Gastroesophageal sphincter (tissue), 4 donors: Measurements from ENCODE around the gene BRCA1. TPM values are rescaled to one million over a fixed set of nuclear protein-coding genes. Genes with fewer than 3 reads are reported as not detected.

ENCODE experiments used
- ATAC-seq: fragments of 150-250 bp; one replicate; pipeline ENCODE4 v1.9.1; 2016; ENCODE audit warnings: mild to moderate bottlenecking, moderate library complexity
- H3K27ac ChIP-seq, 4 donors: fragments of 200-600 bp; sonication (generic) in 3 of 4; 1 replicate in 3 of 4; 2 replicates in 1 of 4; pipeline ENCODE4 v1.5.1; 2016 to 2019
- H3K27me3 ChIP-seq: fragments of 200-600 bp; sonication (generic); one replicate; pipeline ENCODE4 v1.5.1; 2019
- H3K36me3 ChIP-seq, 2 donors: fragments of 200-600 bp; sonication (generic); one replicate each; pipeline ENCODE4 v1.5.1; 2019; ENCODE audit warnings: control low read depth in 1 of 2
- H3K4me1 ChIP-seq, 3 donors: fragments of 200-600 bp; sonication (generic); 1 replicate in 2 of 3; 2 replicates in 1 of 3; pipeline ENCODE4 v1.5.1; 2016 to 2019; ENCODE audit warnings: control low read depth in 2 of 3
- H3K4me3 ChIP-seq, 2 donors: fragments of 200-600 bp; sonication (generic); one replicate each; pipeline ENCODE4 v1.5.1; 2019; ENCODE audit warnings: mild to moderate bottlenecking in 1 of 2, moderate library complexity in 1 of 2
- H3K9me3 ChIP-seq, 3 donors: fragments of 200-600 bp; sonication (generic); one replicate each; pipeline ENCODE4 v1.5.1; 2017 to 2019; ENCODE audit warnings: control low read depth in 2 of 3
- EP300 ChIP-seq: sonication (generic); formaldehyde crosslinking; IDR thresholded peaks from one replicate; pipeline ENCODE4 v1.6.1; 2017; ENCODE audit warnings: antibody characterized with exemption, mild to moderate bottlenecking
- POLR2A ChIP-seq, 2 donors: fragments of 450-650 bp; IDR thresholded peaks; one replicate each; pipeline ENCODE4 v1.6.1; 2017; ENCODE audit warnings: antibody characterized with exemption in 2 of 2, mild to moderate bottlenecking in 2 of 2, moderate library complexity in 1 of 2
- POLR2AphosphoS5 ChIP-seq: sonication (generic); formaldehyde crosslinking; IDR thresholded peaks from one replicate; pipeline ENCODE4 v1.6.1; 2017; ENCODE audit warnings: antibody characterized with exemption
- WGBS, 2 donors: methylation state at CpG; one replicate each; pipeline ENCODE4 v1.1.5; 2018; ENCODE audit warnings: low coverage in 1 of 2; 5-methylcytosine and 5-hydroxymethylcytosine counted together
- total RNA-seq, 4 donors: library from RNA; depleted of rRNA; stranded (reverse); fragments of >200 nt; gene quantifications; one replicate each; pipeline ENCODE4 v1.1.0, GENCODE V29; 2016
- TF ChIP-seq, protein P1 (sequence below), 4 experiments: fragments of 200-600 bp in 2 of 4; fragments of 450-650 bp in 2 of 4; sonication (generic) in 1 of 4; IDR thresholded peaks; one replicate each; pipeline ENCODE4 v1.5.1; 2017 to 2019; ENCODE audit warnings: antibody characterized with exemption in 4 of 4, mild to moderate bottlenecking in 2 of 4, moderate library complexity in 2 of 4

BRCA1 gene
- total RNA-seq, 4 donors from 2014 or later, result 4.9 to 7.9 (median 6.1) TPM

DNA sequence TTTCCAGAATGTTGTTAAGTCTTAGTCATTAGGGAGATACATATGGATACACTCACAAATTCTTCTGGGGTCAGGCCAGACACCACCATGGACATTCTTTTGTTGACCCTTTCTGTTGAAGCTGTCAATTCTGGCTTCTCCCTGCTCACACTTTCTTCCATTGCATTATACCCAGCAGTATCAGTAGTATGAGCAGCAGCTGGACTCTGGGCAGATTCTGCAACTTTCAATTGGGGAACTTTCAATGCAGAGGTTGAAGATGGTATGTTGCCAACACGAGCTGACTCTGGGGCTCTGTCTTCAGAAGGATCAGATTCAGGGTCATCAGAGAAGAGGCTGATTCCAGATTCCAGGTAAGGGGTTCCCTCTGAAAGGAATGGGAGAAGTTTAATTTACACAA, 54.3 kb downstream of the BRCA1 start:
- H3K9me3 ChIP-seq, result no peaks in the 10 kb centered on the region
- no peak for TF ChIP-seq EP300
- no peak for TF ChIP-seq POLR2AphosphoS5
- TF ChIP-seq, protein P1, sequence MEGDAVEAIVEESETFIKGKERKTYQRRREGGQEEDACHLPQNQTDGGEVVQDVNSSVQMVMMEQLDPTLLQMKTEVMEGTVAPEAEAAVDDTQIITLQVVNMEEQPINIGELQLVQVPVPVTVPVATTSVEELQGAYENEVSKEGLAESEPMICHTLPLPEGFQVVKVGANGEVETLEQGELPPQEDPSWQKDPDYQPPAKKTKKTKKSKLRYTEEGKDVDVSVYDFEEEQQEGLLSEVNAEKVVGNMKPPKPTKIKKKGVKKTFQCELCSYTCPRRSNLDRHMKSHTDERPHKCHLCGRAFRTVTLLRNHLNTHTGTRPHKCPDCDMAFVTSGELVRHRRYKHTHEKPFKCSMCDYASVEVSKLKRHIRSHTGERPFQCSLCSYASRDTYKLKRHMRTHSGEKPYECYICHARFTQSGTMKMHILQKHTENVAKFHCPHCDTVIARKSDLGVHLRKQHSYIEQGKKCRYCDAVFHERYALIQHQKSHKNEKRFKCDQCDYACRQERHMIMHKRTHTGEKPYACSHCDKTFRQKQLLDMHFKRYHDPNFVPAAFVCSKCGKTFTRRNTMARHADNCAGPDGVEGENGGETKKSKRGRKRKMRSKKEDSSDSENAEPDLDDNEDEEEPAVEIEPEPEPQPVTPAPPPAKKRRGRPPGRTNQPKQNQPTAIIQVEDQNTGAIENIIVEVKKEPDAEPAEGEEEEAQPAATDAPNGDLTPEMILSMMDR (IDR thresholded peaks at IDR 0.05), result no peak
- TF ChIP-seq POLR2A (IDR thresholded peaks at IDR 0.05), result no peak
- H3K27ac ChIP-seq, result no peak overlapping the region
- no peak overlapping the region for H3K4me3 ChIP-seq
- no peaks in the 10 kb centered on the region for H3K27me3 ChIP-seq
- H3K36me3 ChIP-seq, result peaks cover 0 to 26% of the 10 kb centered on the region in 2 donors
- WGBS, 2 donors, result no CpG with 5 or more reads among the region's 1 CpG
- no peak for ATAC-seq
- H3K4me1 ChIP-seq, result no peaks in the 10 kb centered on the region

DNA sequence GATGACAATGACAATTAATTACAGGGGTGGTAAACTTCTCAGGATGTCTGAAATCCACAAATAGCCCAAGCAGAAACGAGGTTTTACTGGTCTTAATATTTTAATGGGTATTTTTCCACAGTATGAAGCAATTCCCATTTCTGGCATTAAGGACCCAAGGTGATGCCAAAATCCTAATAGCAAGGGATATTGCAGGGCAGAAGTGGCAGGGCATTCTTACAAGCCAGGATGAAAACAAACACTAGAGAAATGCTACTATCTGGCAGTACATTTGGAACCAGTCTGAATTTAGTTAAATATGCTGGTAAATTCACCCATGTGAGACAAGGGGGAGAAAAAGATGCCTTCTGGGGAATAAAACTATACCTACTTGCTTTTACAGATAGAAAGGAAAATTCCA, 54.9 kb downstream of the BRCA1 start:
- WGBS, 2 donors, result 75 to 80% methylated on average over 1 of the region's 1 CpG
- no peaks in the 10 kb centered on the region for H3K4me1 ChIP-seq
- H3K9me3 ChIP-seq, result no peaks in the 10 kb centered on the region
- TF ChIP-seq EP300 (no peak), POLR2AphosphoS5 (no peak), POLR2A (IDR thresholded peaks at IDR 0.05) (no peak)
- TF ChIP-seq, protein P1 (IDR thresholded peaks at IDR 0.05), result no peak
- no peak overlapping the region for H3K4me3 ChIP-seq
- peaks cover 0 to 26% of the 10 kb centered on the region in 2 donors for H3K36me3 ChIP-seq
- H3K27ac ChIP-seq, result no peak overlapping the region
- H3K27me3 ChIP-seq, result no peaks in the 10 kb centered on the region
- no peak for ATAC-seq

DNA sequence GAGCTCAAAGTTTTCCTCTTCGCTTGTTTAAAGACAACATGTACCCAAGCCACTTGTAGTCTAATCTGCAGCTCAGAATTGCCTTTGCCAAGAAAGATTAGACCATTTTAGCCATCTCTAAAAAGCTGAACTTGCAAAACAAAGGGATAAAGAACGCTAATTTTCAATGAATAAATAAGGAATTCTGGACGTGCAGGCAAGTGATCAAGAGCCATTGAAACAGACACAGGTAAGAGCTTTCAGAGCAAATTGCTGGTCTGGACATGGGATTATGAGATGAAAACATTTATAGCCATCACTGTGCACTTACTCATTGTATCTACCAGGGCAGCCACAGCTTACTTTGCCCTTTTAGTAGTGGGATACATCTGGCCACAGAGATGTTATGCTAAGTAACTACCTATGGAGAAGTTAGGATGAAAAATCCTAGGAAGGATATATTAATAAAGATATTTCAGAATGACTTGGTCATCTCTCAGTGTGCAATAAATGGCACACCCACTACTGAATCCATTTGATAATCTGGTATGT, 55.7 kb downstream of the BRCA1 start:
- H3K27me3 ChIP-seq, result no peaks in the 10 kb centered on the region
- no peaks in the 10 kb centered on the region for H3K4me1 ChIP-seq
- TF ChIP-seq POLR2AphosphoS5 (no peak), EP300 (no peak), POLR2A (IDR thresholded peaks at IDR 0.05) (no peak)
- TF ChIP-seq, protein P1 (IDR thresholded peaks at IDR 0.05), result no peak
- no peak for ATAC-seq
- H3K4me3 ChIP-seq, result no peak overlapping the region
- WGBS, 2 donors, result 90 to 100% methylated on average over 3 of the region's 3 CpGs
- H3K36me3 ChIP-seq, result peaks cover 0 to 26% of the 10 kb centered on the region in 2 donors
- no peaks in the 10 kb centered on the region for H3K9me3 ChIP-seq
- no peak overlapping the region for H3K27ac ChIP-seq

DNA sequence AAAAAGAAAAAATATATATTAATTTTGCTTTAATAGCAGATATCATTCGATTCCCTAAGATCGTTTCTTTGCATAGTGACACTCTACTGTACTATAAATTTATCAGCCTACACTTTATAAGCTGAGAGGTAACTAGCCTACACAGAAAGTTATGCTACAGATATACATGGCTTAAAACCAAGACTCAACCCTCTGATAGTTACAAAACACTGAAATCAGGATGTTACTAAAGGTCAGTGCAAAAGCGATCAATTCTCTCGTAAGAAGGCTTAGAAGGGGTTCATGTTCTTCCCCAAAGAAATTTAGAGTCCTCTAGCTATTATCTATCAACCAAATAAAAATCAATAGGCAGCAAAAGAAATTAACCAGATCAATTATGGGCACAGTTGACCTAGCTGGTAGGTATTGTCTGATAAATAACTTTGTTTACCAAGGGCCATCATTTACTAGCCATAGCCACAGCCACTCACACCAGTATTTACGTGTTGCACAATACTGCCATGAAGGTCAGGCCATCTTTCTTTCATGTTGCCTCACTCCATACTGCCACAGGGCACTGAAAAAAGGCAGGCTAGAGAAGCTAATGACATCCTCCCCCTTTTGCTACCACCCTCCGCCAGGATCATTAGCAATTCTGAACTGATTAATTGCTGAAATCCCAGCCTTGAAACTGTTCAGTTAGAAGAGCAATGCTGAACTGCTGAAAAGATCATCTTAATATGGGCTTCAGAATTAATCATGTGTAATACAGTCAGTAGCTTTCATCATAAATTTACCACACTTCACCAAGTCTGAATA, 56.4 kb downstream of the BRCA1 start:
- no peaks in the 10 kb centered on the region for H3K4me1 ChIP-seq
- peaks cover 0 to 26% of the 10 kb centered on the region in 2 donors for H3K36me3 ChIP-seq
- TF ChIP-seq, protein P1 (IDR thresholded peaks at IDR 0.05), result no peak
- no peak for TF ChIP-seq POLR2AphosphoS5
- TF ChIP-seq EP300, result no peak
- TF ChIP-seq POLR2A (IDR thresholded peaks at IDR 0.05), result no peak
- no peak for ATAC-seq
- WGBS, 2 donors, result 89 to 97% methylated on average over 6 of the region's 6 CpGs
- H3K4me3 ChIP-seq, result no peak overlapping the region
- H3K9me3 ChIP-seq, result no peaks in the 10 kb centered on the region
- H3K27me3 ChIP-seq, result no peaks in the 10 kb centered on the region
- H3K27ac ChIP-seq, result no peak overlapping the region
